Measurements from ENCODE around the gene PDP2. TPM values are rescaled to one million over a fixed set of nuclear protein-coding genes. Genes with fewer than 3 reads are reported as not detected.
A peak's percentile ranks its signal among the peaks of the same experiment; 100 is the strongest.

The PDP2 gene
- total and polyA plus RNA-seq, 10 of the 15 experiments (the other 5 are each of a cell fraction or from before 2014, with no cell fraction given), result 1.9 to 31.1 (median 6.2) TPM

DNA sequence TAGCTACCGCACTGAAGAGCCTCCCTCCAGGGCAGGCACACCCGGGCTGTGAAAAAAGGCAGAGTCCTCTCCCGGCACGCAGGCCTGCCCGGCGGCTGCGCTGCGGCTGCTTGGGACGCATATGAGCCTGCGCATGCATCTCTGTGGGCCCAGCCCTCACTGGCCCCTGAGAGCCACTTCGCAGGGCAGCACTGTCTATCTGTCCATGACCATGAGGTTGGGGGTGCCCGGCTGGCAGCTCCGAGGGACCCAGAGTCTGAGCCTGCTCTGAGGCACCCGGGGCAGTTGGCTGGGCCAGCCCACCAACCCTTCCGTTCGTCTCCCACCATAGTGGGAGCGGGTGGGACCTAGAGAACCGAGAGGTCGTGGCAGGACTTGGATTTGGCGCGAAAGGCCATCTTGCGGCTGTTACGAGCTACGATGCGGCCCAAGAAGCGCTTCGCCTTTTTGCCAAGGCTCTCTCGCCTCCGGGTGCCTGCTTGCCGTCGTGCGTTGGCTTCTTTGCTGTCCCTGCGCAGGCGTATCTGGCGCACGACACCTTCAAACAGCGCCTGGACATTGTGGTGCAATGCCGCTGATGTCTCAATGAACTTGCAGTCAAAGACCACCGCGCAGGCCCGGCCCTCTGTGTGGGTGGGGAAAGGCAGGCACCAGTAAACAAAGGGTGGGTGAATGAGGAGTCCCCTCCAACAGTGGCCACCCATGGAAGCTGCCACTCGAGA is 41.6 kb downstream of the PDP2 start:
- H3K27me3 ChIP-seq (replicated peaks in 1 of 2; ENCODE audit: control insufficient read depth in 2 of 2, insufficient read depth in 2 of 2, low read length in 1 of 2), result peaks cover 0 to 3% of the 10 kb centered on the region in 2 experiments; a peak in 3 of 4 replicates
- CTCF ChIA-PET, result interaction anchor here (1.0 kb wide), 1 partner anchor 12 kb away, joined by 3 read pairs; no protein-coding TSS in a partner anchor
- no peak overlapping the region for H3K27ac ChIP-seq (ENCODE audit: control insufficient read depth, insufficient read depth)
- RAD21 ChIA-PET (ENCODE audit: unreplicated experiment), result interaction anchor here (1.0 kb wide), 1 partner anchor 12 kb away, joined by 3 read pairs; no protein-coding TSS in a partner anchor
- FAIRE-seq, result no peak
- ATAC-seq, result no peak
- no TSS peak for BruUV-seq (replicated peaks)
- H3K9me3 ChIP-seq (replicated peaks; ENCODE audit: control insufficient read depth, insufficient read depth, low read length), result no peaks in the 10 kb centered on the region
- POLR2A ChIA-PET, result interaction anchor here (0.6 kb wide), 1 partner anchor 1675 kb away, joined by 3 read pairs; no protein-coding TSS in a partner anchor
- H3K4me2 ChIP-seq (ENCODE audit: control insufficient read depth, insufficient read depth), result no peak overlapping the region
- no peak overlapping the region for H2AFZ ChIP-seq (ENCODE audit: control insufficient read depth, low read depth, low read length)
- TF ChIP-seq NBN (IDR thresholded peaks at IDR 0.05), result no peak
- no peak overlapping the region for H3K4me3 ChIP-seq
- H4K20me1 ChIP-seq (ENCODE audit: control insufficient read depth, insufficient read depth), result no peaks in the 10 kb centered on the region
- 54% methylated on average over 35 of the region's 42 CpGs for WGBS (ENCODE audit: insufficient coverage, insufficient replicate concordance, low lambda C conversion rate, missing lambda C conversion rate)
- DNase-seq (ENCODE audit: low read depth, low spot score), result no peak
- H3K4me1 ChIP-seq (ENCODE audit: control insufficient read depth, insufficient read depth, low read length), result peaks cover 13% of the 10 kb centered on the region
- in situ Hi-C loops (cut with MboI), result no loop called here
- intact Hi-C loops (cut with micrococcal nuclease; ENCODE audit: unreplicated experiment), result no loop called here
- SMC1A ChIA-PET (ENCODE audit: uncharacterized antibody, unreplicated experiment), result no interaction called here
- no peak overlapping the region for H3K9ac ChIP-seq (ENCODE audit: control insufficient read depth, insufficient read depth, low read length)
- H3K36me3 ChIP-seq (ENCODE audit: control insufficient read depth in 2 of 2, insufficient read depth in 2 of 2, low read length in 1 of 2), result no peaks in the 10 kb centered on the region
- H3K79me2 ChIP-seq (ENCODE audit: control insufficient read depth, insufficient read depth, low read length), result no peaks in the 10 kb centered on the region

DNA sequence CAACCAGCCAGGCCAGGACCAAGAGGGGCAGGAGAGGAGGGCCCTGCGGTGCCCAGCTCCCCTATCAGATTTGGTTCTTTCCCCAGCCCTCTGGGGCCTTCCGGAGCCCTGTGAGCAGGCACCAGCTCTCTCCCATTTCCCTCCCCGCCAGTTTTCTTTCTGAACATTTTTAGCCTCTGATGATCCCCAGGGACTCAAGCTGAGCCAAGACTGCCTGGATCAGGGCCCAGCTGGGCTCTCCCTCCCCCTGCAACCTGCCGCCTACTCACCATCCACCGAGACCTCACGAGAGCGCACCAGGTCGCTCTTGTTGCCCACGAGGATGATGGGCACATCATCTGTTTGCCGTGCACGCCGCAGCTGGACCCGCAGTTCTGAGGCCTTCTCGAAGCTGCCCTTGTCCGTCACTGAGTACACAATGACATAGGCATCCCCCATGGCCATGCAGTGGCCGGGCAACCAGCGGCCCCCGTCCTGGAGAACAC is 43.0 kb downstream of the PDP2 start:
- BruUV-seq (replicated peaks), result TSS peak; percentile 49

More for the DNA sequence above, 43.0 kb downstream of the PDP2 start:
- no peak for FAIRE-seq
- peaks cover 27% of the 10 kb centered on the region for H3K4me1 ChIP-seq (ENCODE audit: control insufficient read depth, insufficient read depth, low read length)
- ATAC-seq, result no peak
- H3K36me3 ChIP-seq (ENCODE audit: control insufficient read depth in 2 of 2, insufficient read depth in 2 of 2, low read length in 1 of 2), result no peaks in the 10 kb centered on the region
- CTCF ChIA-PET, result interaction anchor here (6.7 kb wide), 1 partner anchor 29 kb away, joined by 77 read pairs; no protein-coding TSS in a partner anchor
- no peaks in the 10 kb centered on the region for H4K20me1 ChIP-seq (ENCODE audit: control insufficient read depth, insufficient read depth)
- SMC1A ChIA-PET (ENCODE audit: uncharacterized antibody, unreplicated experiment), result no interaction called here
- no peak overlapping the region for H3K27ac ChIP-seq (ENCODE audit: control insufficient read depth, insufficient read depth)
- no peak overlapping the region for H2AFZ ChIP-seq (ENCODE audit: control insufficient read depth, low read depth, low read length)
- intact Hi-C loops (cut with micrococcal nuclease; ENCODE audit: unreplicated experiment), result no loop called here
- H3K4me2 ChIP-seq (ENCODE audit: control insufficient read depth, insufficient read depth), result no peak overlapping the region
- H3K9ac ChIP-seq (ENCODE audit: control insufficient read depth, insufficient read depth, low read length), result no peak overlapping the region
- TF ChIP-seq, protein P1, sequence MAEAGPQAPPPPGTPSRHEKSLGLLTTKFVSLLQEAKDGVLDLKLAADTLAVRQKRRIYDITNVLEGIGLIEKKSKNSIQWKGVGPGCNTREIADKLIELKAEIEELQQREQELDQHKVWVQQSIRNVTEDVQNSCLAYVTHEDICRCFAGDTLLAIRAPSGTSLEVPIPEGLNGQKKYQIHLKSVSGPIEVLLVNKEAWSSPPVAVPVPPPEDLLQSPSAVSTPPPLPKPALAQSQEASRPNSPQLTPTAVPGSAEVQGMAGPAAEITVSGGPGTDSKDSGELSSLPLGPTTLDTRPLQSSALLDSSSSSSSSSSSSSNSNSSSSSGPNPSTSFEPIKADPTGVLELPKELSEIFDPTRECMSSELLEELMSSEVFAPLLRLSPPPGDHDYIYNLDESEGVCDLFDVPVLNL (IDR thresholded peaks at IDR 0.05; ENCODE audit: low read depth, low read length), result no peak
- TF ChIP-seq TCF12 (IDR thresholded peaks at IDR 0.05; ENCODE audit: low read depth, low read length), result no peak
- TF ChIP-seq HDAC6 (IDR thresholded peaks at IDR 0.05; ENCODE audit: unreplicated experiment), result no peak
- no peak for TF ChIP-seq RUNX3 (IDR thresholded peaks at IDR 0.05; ENCODE audit: low read length)
- no peak for TF ChIP-seq GABPA (IDR thresholded peaks at IDR 0.05; ENCODE audit: low read depth)
- TF ChIP-seq RAD51 (IDR thresholded peaks at IDR 0.05), result no peak
- TF ChIP-seq, protein P2, sequence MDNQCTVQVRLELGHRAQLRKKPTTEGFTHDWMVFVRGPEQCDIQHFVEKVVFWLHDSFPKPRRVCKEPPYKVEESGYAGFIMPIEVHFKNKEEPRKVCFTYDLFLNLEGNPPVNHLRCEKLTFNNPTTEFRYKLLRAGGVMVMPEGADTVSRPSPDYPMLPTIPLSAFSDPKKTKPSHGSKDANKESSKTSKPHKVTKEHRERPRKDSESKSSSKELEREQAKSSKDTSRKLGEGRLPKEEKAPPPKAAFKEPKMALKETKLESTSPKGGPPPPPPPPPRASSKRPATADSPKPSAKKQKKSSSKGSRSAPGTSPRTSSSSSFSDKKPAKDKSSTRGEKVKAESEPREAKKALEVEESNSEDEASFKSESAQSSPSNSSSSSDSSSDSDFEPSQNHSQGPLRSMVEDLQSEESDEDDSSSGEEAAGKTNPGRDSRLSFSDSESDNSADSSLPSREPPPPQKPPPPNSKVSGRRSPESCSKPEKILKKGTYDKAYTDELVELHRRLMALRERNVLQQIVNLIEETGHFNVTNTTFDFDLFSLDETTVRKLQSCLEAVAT (IDR thresholded peaks at IDR 0.05), result no peak
- TF ChIP-seq TCF3 (IDR thresholded peaks at IDR 0.05; ENCODE audit: borderline replicate concordance, insufficient read depth, low read depth, low read length), result no peak
- no peak overlapping the region for H3K4me3 ChIP-seq
- POLR2A ChIA-PET, result no interaction called here
- in situ Hi-C loops (cut with MboI), result no loop called here
- no peak for DNase-seq (ENCODE audit: low read depth, low spot score)
- peaks cover 0 to 3% of the 10 kb centered on the region in 2 experiments; a peak in 3 of 4 replicates for H3K27me3 ChIP-seq (replicated peaks in 1 of 2; ENCODE audit: control insufficient read depth in 2 of 2, insufficient read depth in 2 of 2, low read length in 1 of 2)
- no peaks in the 10 kb centered on the region for H3K9me3 ChIP-seq (replicated peaks; ENCODE audit: control insufficient read depth, insufficient read depth, low read length)
- RAD21 ChIA-PET (ENCODE audit: unreplicated experiment), result no interaction called here
- WGBS (ENCODE audit: insufficient coverage, insufficient replicate concordance, low lambda C conversion rate, missing lambda C conversion rate), result 54% methylated on average over 18 of the region's 18 CpGs
- no peaks in the 10 kb centered on the region for H3K79me2 ChIP-seq (ENCODE audit: control insufficient read depth, insufficient read depth, low read length)

Measured in GM12878 (cell line).